NCI-H2227 (cell line): ENCODE data around the gene ATRN.
A peak's percentile ranks its signal among the peaks of the same experiment; 100 is the strongest.

Source experiments
- DNase-seq: peaks from one replicate; lab custom pipeline; 2025; ENCODE audit not compliant: unreplicated experiment; lab: John Stamatoyannopoulos, UW

Gene ATRN

GRCh38 chr20:3654326-3655130 is 183.7 kb downstream of the ATRN start:
- no peak for DNase-seq

GRCh38 chr20:3655131-3655405 is 184.2 kb downstream of the ATRN start:
- no peak for DNase-seq

GRCh38 chr20:3658019-3658715 is 187.3 kb downstream of the ATRN start:
- no peak for DNase-seq

GRCh38 chr20:3658716-3659491 is 188.1 kb downstream of the ATRN start:
- DNase-seq: peak; percentile 29

- no peak for DNase-seq
Observed at GRCh38 chr20:3659492-3660261, 188.9 kb downstream of the ATRN start.

GRCh38 chr20:3660262-3661059 is 189.6 kb downstream of the ATRN start:
- DNase-seq: no peak

GRCh38 chr20:3661060-3661813 is 190.4 kb downstream of the ATRN start:
- no peak for DNase-seq

- no peak for DNase-seq
Observed at GRCh38 chr20:3661814-3662665, 191.2 kb downstream of the ATRN start.

GRCh38 chr20:3663031-3663701 is 192.3 kb downstream of the ATRN start, which contains the start of gene GFRA4:
Gene GFRA4 (minus strand): TSS chr20:3663399. CDS start chr20:3663399, 0 bp downstream.
- no peak for DNase-seq

- DNase-seq: no peak
Observed at GRCh38 chr20:3663858-3664257, 193.0 kb downstream of the ATRN start.

- DNase-seq: no peak
Observed at GRCh38 chr20:3667434-3668037, 196.7 kb downstream of the ATRN start.

GRCh38 chr20:3669710-3670367 is 199.0 kb downstream of the ATRN start:
- DNase-seq: no peak

GRCh38 chr20:3670511-3670910 is 199.7 kb downstream of the ATRN start:
- DNase-seq: no peak

- DNase-seq: no peak
Observed at GRCh38 chr20:3670945-3671344, 200.1 kb downstream of the ATRN start.

GRCh38 chr20:3671986-3672546 is 201.2 kb downstream of the ATRN start:
- no peak for DNase-seq

- no peak for DNase-seq
Observed at GRCh38 chr20:3672547-3673171, 201.8 kb downstream of the ATRN start.
